Measurements from ENCODE around the gene ZNF559. TPM values are rescaled to one million over a fixed set of nuclear protein-coding genes. Genes with fewer than 3 reads are reported as not detected.

The ZNF559 gene
- total RNA-seq, 1 experiment from 2014 or later = 19.7 TPM

- TF ChIP-seq CTCF (conservative IDR thresholded peaks at IDR 0.05) = no peak
- Histone ChIP-seq H3K79me2 (ENCODE audit: insufficient read depth, low read length) (no peaks in the 10 kb centered on the region), H2AFZ (ENCODE audit: low read length) (no peak overlapping the region), H3K14ac (ENCODE audit: insufficient read depth, low read length) (no peak overlapping the region), H2BK120ac (ENCODE audit: low read depth, low read length, poor library complexity, severe bottlenecking) (no peak overlapping the region), H4K20me1 (ENCODE audit: control insufficient read depth, insufficient read depth, insufficient read length) (no peaks in the 10 kb centered on the region), H3K56ac (ENCODE audit: insufficient read length, low read depth, low read length) (no peak overlapping the region), H4K8ac (replicated peaks; ENCODE audit: insufficient read length, low read depth, low read length) (no peak overlapping the region), H4K5ac (ENCODE audit: insufficient read length, low read depth, low read length) (no peak overlapping the region), H2BK5ac (ENCODE audit: insufficient read length, low read length) (no peak overlapping the region), H2AK5ac (ENCODE audit: insufficient read length, low read length) (no peak overlapping the region), H2BK15ac (ENCODE audit: low read depth, low read length) (no peak overlapping the region), H2BK20ac (ENCODE audit: low read depth, low read length, poor library complexity, severe bottlenecking) (no peak overlapping the region), H3K9me3 (ENCODE audit: control insufficient read depth, low read depth, low read length) (peaks cover 25% of the 10 kb centered on the region), H4K91ac (ENCODE audit: insufficient read length, low read depth, low read length) (no peak overlapping the region), H3K23ac (ENCODE audit: insufficient read length, low read depth, low read length) (no peak overlapping the region), H3K27ac (ENCODE audit: insufficient read length, low read depth, low read length) (no peak overlapping the region), H3K4ac (ENCODE audit: low read depth, low read length) (no peak overlapping the region), H3K27me3 (ENCODE audit: insufficient read depth, low read length) (no peaks in the 10 kb centered on the region), H3K4me2 (ENCODE audit: insufficient read depth, insufficient read length, low read length) (no peak overlapping the region), H3K18ac (ENCODE audit: insufficient read length, low read depth, low read length) (no peak overlapping the region), H2BK12ac (ENCODE audit: insufficient read length, low read depth, low read length) (no peak overlapping the region), H3K79me1 (ENCODE audit: insufficient read depth, low read depth, low read length, poor library complexity, severe bottlenecking) (no peaks in the 10 kb centered on the region), H3K9ac (ENCODE audit: extremely low read depth, insufficient read length, low read length) (no peak overlapping the region), H3K4me1 (ENCODE audit: insufficient read depth, low read length) (no peaks in the 10 kb centered on the region; the same call in 1 of the 2 replicates), H3T11ph (ENCODE audit: low read length) (no peak overlapping the region), H3K23me2 (ENCODE audit: insufficient read length, low read depth, low read length, poor library complexity, severe bottlenecking) (peaks cover 2% of the 10 kb centered on the region)
- H3K36me3 Mint-ChIP-seq (ENCODE audit: insufficient read depth in 1 of 3, low read depth in 3 of 3) = peaks cover 0 to 4% (median 0%) of the 10 kb centered on the region in 3 experiments; a peak in 3 of 7 replicates
- no peak overlapping the region for H3K4me3 Mint-ChIP-seq
- no peak for DNase-seq
- no CpG with 5 or more reads among the region's 4 CpGs for WGBS (ENCODE audit: extremely low coverage, insufficient read length, low lambda C conversion rate)
- peaks cover 3% of the 10 kb centered on the region in 2 experiments; a peak in 2 of 4 replicates for H3K4me1 Mint-ChIP-seq
- H3K9me3 Mint-ChIP-seq = peaks cover 43 to 61% of the 10 kb centered on the region in 2 experiments
- H3K27ac Mint-ChIP-seq = no peak overlapping the region
- peaks cover 4% of the 10 kb centered on the region for H3K27me3 Mint-ChIP-seq (ENCODE audit: low read depth)
Observed at GRCh38 chr19:9313756-9314155, 10.2 kb upstream of the ZNF559 start.

Data from H9 (cell line).